ENCODE data around the gene ZBTB11.

- no peak for TF ChIP-seq POLR2A (IDR thresholded peaks at IDR 0.05; ENCODE audit: low read depth, low read length)
- TF ChIP-seq POLR2AphosphoS5 (IDR thresholded peaks at IDR 0.05; ENCODE audit: low read depth, low read length): no peak
- TF ChIP-seq SPI1 (IDR thresholded peaks at IDR 0.05; ENCODE audit: low read depth, low read length): no peak
- TF ChIP-seq TAF1 (IDR thresholded peaks at IDR 0.05; ENCODE audit: low read depth, low read length): no peak
- TF ChIP-seq POU2F2 (IDR thresholded peaks at IDR 0.05; ENCODE audit: low read depth, low read length): no peak
- TF ChIP-seq PAX5 (IDR thresholded peaks at IDR 0.05; ENCODE audit: insufficient read depth, low read length, severe bottlenecking): no peak
Observed at GRCh38 chr3:101635345-101635744, 41.6 kb downstream of the ZBTB11 start.

All from GM12891 (cell line).